IPS-15b (cell line): ENCODE results near the gene DARS2.
A peak's percentile ranks its signal among the peaks of the same experiment; 100 is the strongest.
"Not testable (repeated sequence)": the region's sequence is repeated elsewhere in the genome, so short reads cannot be mapped to it uniquely, and the experiment has no call there.

Experiments used
- H3K27me3 ChIP-seq: one replicate; pipeline ENCODE4 v1.6.1; 2013; ENCODE audit warnings: low read length; ENCODE audit not compliant: control insufficient read depth, insufficient read depth
- H3K36me3 ChIP-seq: one replicate; pipeline ENCODE4 v1.6.1; 2013; ENCODE audit warnings: low read length; ENCODE audit not compliant: control insufficient read depth, insufficient read depth
- H3K4me1 ChIP-seq: one replicate; pipeline ENCODE4 v1.6.1; 2013; ENCODE audit warnings: mild to moderate bottlenecking, low read length; ENCODE audit not compliant: control insufficient read depth, insufficient read depth
- H3K4me3 ChIP-seq: one replicate; pipeline ENCODE4 v1.5.1; 2013; ENCODE audit warnings: low read depth, low read length
- H3K9ac ChIP-seq: one replicate; pipeline ENCODE4 v1.6.1; 2013; ENCODE audit warnings: low read depth, mild to moderate bottlenecking, low read length
- H3K9me3 ChIP-seq: one replicate; pipeline ENCODE4 v1.6.1; 2013; ENCODE audit warnings: mild to moderate bottlenecking, low read length; ENCODE audit not compliant: control insufficient read depth, insufficient read depth

Gene DARS2

GRCh38 chr1:173824315-173825081, at the start of gene DARS2, which contains the start of gene CENPL:
TSS of gene DARS2 (plus strand) at chr1:173824673. CDS start at chr1:173825230, 557 bp downstream.
TSS of gene CENPL (minus strand) at chr1:173824883. CDS start at chr1:173811299, 13,584 bp downstream.
- H3K4me3 ChIP-seq, result peak within 1 kb of the TSS; percentile 84
- H3K9me3 ChIP-seq, result no peaks in the 10 kb centered on the region
- H3K36me3 ChIP-seq, result no peaks in the 10 kb centered on the region
- H3K27me3 ChIP-seq, result no peaks in the 10 kb centered on the region
- peak within 1 kb of the TSS; percentile 89 for H3K9ac ChIP-seq
- H3K4me1 ChIP-seq, result peaks cover 2% of the 10 kb centered on the region

- no peak overlapping the region for H3K9ac ChIP-seq
- H3K9me3 ChIP-seq, result no peaks in the 10 kb centered on the region
- H3K4me1 ChIP-seq, result no peaks in the 10 kb centered on the region
- no peak overlapping the region for H3K4me3 ChIP-seq
- no peaks in the 10 kb centered on the region for H3K27me3 ChIP-seq
- H3K36me3 ChIP-seq, result no peaks in the 10 kb centered on the region
These were observed 48.8 kb upstream of the DARS2 start for GRCh38 chr1:173775578-173776226.

- Histone ChIP-seq H3K4me3 (no peak overlapping the region), H3K9me3 (no peaks in the 10 kb centered on the region), H3K4me1 (no peaks in the 10 kb centered on the region), H3K27me3 (no peaks in the 10 kb centered on the region), H3K36me3 (no peaks in the 10 kb centered on the region), H3K9ac (no peak overlapping the region)
These were observed 44.5 kb upstream of the DARS2 start for GRCh38 chr1:173779936-173780335.

- H3K4me3 ChIP-seq, result no peak overlapping the region
- H3K9me3 ChIP-seq, result no peaks in the 10 kb centered on the region
- no peaks in the 10 kb centered on the region for H3K36me3 ChIP-seq
- no peaks in the 10 kb centered on the region for H3K27me3 ChIP-seq
- H3K9ac ChIP-seq, result no peak overlapping the region
- H3K4me1 ChIP-seq, result no peaks in the 10 kb centered on the region
These were observed 39.5 kb upstream of the DARS2 start for GRCh38 chr1:173784997-173785396.

- H3K36me3 ChIP-seq, result no peaks in the 10 kb centered on the region
These were observed 34.6 kb upstream of the DARS2 start for GRCh38 chr1:173789841-173790240.

GRCh38 chr1:173798078-173798477, 26.4 kb upstream of the DARS2 start:
- H3K27me3 ChIP-seq, result no peaks in the 10 kb centered on the region
- H3K9me3 ChIP-seq, result no peaks in the 10 kb centered on the region
- H3K4me1 ChIP-seq, result no peaks in the 10 kb centered on the region
- no peaks in the 10 kb centered on the region for H3K36me3 ChIP-seq
- H3K9ac ChIP-seq, result no peak overlapping the region
- no peak overlapping the region for H3K4me3 ChIP-seq

More at GRCh38 chr1:173789841-173790240, 34.6 kb upstream of the DARS2 start:
- Histone ChIP-seq H3K9me3 (no peaks in the 10 kb centered on the region), H3K4me1 (no peaks in the 10 kb centered on the region), H3K27me3 (no peaks in the 10 kb centered on the region), H3K4me3 (no peak overlapping the region), H3K9ac (no peak overlapping the region)

- H3K36me3 ChIP-seq, H3K9me3 ChIP-seq, H3K4me1 ChIP-seq, H3K4me3 ChIP-seq, H3K27me3 ChIP-seq, H3K9ac ChIP-seq: not testable (repeated sequence)
These were observed 24.5 kb upstream of the DARS2 start for GRCh38 chr1:173799995-173800394.

GRCh38 chr1:173802961-173803360, 21.5 kb upstream of the DARS2 start:
- H3K36me3 ChIP-seq, result no peaks in the 10 kb centered on the region
- H3K4me1 ChIP-seq, result no peaks in the 10 kb centered on the region
- H3K9me3 ChIP-seq, result no peaks in the 10 kb centered on the region
- no peaks in the 10 kb centered on the region for H3K27me3 ChIP-seq
- H3K9ac ChIP-seq, result no peak overlapping the region
- H3K4me3 ChIP-seq, result no peak overlapping the region

GRCh38 chr1:173813654-173814053, 10.8 kb upstream of the DARS2 start:
- not testable (repeated sequence) for H3K36me3 ChIP-seq, H3K9me3 ChIP-seq, H3K4me1 ChIP-seq, H3K9ac ChIP-seq, H3K27me3 ChIP-seq, H3K4me3 ChIP-seq

GRCh38 chr1:173818459-173818858, 6.0 kb upstream of the DARS2 start:
- Histone ChIP-seq H3K36me3 (peaks cover 5% of the 10 kb centered on the region), H3K9me3 (no peaks in the 10 kb centered on the region), H3K9ac (no peak overlapping the region), H3K27me3 (no peaks in the 10 kb centered on the region), H3K4me1 (no peaks in the 10 kb centered on the region), H3K4me3 (no peak overlapping the region)

- no peaks in the 10 kb centered on the region for H3K9me3 ChIP-seq
- no peak overlapping the region for H3K9ac ChIP-seq
- peaks cover 5% of the 10 kb centered on the region for H3K36me3 ChIP-seq
- no peaks in the 10 kb centered on the region for H3K4me1 ChIP-seq
- no peaks in the 10 kb centered on the region for H3K27me3 ChIP-seq
- H3K4me3 ChIP-seq, result no peak overlapping the region
These were observed 2.8 kb upstream of the DARS2 start for GRCh38 chr1:173821680-173822079.

- Histone ChIP-seq H3K9ac (peak overlapping the region; percentile 89), H3K9me3 (no peaks in the 10 kb centered on the region), H3K4me3 (peak overlapping the region; percentile 84), H3K36me3 (peaks cover 1% of the 10 kb centered on the region), H3K27me3 (no peaks in the 10 kb centered on the region), H3K4me1 (peaks cover 2% of the 10 kb centered on the region)
These were observed 625 bp upstream of the DARS2 start for GRCh38 chr1:173823781-173824314.
